Tibial nerve (tissue), 3 donors: ENCODE data around the gene TPSG1.
"Not testable (repeated sequence)": the region's sequence is repeated elsewhere in the genome, so short reads cannot be mapped to it uniquely, and the experiment has no call there.

ENCODE experiments used
- CTCF ChIP-seq, 5 experiments: fragments of 200-600 bp in 3 of 5; fragments of 450-650 bp in 2 of 5; sonication (generic) in 3 of 5; IDR thresholded peaks; one replicate each; pipeline ENCODE4 v1.5.1; 2016 to 2019; ENCODE audit warnings: antibody characterized with exemption in 5 of 5, mild to moderate bottlenecking in 3 of 5, moderate library complexity in 2 of 5
- POLR2A ChIP-seq, 2 donors: fragments of 450-650 bp; IDR thresholded peaks; one replicate each; pipeline ENCODE4 v1.6.1; 2017; ENCODE audit warnings: antibody characterized with exemption in 2 of 2, mild to moderate bottlenecking in 2 of 2, moderate library complexity in 2 of 2

- TF ChIP-seq CTCF, POLR2A (IDR thresholded peaks at IDR 0.05): not testable (repeated sequence)
Observed at GRCh38 chr16:1255276-1256122, 30.4 kb upstream of the TPSG1 start, which contains the start of gene TPSD1.
